ENCODE measurements around the gene ZNF865. TPM values are rescaled to one million over a fixed set of nuclear protein-coding genes. Genes with fewer than 3 reads are reported as not detected.
A peak's percentile ranks its signal among the peaks of the same experiment; 100 is the strongest.

Gene ZNF865
- total RNA-seq, 2 donors from 2014 or later, result 6.5 to 14.8 TPM

DNA sequence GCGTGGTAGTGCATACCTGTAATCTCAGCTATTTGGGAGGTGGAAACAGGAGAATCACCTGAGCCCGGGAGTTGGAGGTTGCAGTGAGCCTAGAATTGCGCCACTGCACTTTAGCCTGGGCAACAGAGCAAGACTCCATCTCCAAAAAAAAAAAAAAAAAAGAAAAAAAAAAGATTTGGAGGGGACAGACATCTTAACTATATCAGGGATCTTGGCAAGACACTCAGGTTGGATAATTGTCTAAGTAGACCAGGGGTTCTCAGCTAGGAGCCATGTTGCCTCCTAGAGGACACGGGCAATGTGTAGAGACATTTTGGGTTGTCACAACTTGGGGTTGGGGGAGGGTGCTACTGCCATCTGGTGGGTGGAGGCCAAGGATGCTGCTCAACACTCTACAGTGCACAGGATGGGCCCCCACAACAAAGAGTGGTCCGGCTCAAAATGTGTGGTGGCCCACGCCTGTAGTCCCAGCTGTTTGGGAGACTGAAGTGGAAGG, 33.5 kb downstream of the ZNF865 start:
- no peak for TF ChIP-seq POLR2A (IDR thresholded peaks at IDR 0.05)
- TF ChIP-seq, protein P1, sequence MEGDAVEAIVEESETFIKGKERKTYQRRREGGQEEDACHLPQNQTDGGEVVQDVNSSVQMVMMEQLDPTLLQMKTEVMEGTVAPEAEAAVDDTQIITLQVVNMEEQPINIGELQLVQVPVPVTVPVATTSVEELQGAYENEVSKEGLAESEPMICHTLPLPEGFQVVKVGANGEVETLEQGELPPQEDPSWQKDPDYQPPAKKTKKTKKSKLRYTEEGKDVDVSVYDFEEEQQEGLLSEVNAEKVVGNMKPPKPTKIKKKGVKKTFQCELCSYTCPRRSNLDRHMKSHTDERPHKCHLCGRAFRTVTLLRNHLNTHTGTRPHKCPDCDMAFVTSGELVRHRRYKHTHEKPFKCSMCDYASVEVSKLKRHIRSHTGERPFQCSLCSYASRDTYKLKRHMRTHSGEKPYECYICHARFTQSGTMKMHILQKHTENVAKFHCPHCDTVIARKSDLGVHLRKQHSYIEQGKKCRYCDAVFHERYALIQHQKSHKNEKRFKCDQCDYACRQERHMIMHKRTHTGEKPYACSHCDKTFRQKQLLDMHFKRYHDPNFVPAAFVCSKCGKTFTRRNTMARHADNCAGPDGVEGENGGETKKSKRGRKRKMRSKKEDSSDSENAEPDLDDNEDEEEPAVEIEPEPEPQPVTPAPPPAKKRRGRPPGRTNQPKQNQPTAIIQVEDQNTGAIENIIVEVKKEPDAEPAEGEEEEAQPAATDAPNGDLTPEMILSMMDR (IDR thresholded peaks at IDR 0.05), result peak in 4 of 7 experiments; percentile 14 to 39 (median 27)
- intact Hi-C loops (cut with DNase I), result no loop called here
- Histone ChIP-seq H3K4me1 (peaks cover 76% of the 10 kb centered on the region), H3K9me3 (no peaks in the 10 kb centered on the region), H3K4me3 (no peak overlapping the region), H3K36me3 (replicated peaks in 1 of 2; ENCODE audit: insufficient read depth in 1 of 2, low read depth in 2 of 2) (no peaks in the 10 kb centered on the region), H3K27ac (peak overlapping the region in 1 of 4 donors; percentile 27), H3K27me3 (no peaks in the 10 kb centered on the region)
- no peak for DNase-seq
- no peak for ATAC-seq
- WGBS, 2 donors, result 72 to 86% methylated on average over 6 of the region's 6 CpGs

DNA sequence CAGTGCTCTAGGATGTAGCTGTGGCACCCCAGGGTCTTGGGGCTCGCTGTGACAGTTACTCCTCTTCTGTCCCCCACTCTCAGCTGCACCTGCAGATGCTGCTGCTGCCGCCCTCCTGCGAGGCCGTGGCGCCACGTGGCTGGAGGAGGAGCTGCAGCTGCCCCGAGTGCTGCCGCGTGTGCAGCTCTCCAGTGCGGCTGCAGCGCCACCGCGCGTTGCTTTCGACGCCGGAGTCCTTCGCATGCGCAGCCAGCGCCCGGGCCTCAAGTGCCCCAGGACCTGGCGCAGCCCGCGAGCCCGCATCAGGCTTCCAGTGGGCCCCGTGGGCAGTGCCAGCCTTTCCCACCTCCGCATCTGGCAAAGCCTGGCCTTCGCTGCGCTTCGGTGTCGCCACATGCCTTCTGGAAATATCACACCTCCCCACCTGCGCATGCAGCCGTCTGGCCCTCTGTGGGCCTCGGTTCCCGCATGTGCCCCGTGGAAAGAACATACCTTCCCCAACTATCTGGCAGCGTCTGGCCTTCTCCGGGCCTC, 34.7 kb downstream of the ZNF865 start:
- WGBS, 2 donors, result 14 to 42% methylated on average over 2 to 37 of the region's 38 CpGs
- Histone ChIP-seq H3K4me1 (peaks cover 82% of the 10 kb centered on the region), H3K27ac (peak overlapping the region; percentile 79 to 94 (median 92)), H3K9me3 (no peaks in the 10 kb centered on the region), H3K27me3 (no peaks in the 10 kb centered on the region), H3K4me3 (no peak overlapping the region), H3K36me3 (replicated peaks in 1 of 2; ENCODE audit: insufficient read depth in 1 of 2, low read depth in 2 of 2) (no peaks in the 10 kb centered on the region)
- DNase-seq (peak; percentile 60 to 65 (median 64)), ATAC-seq (peak; percentile 13)
- TF ChIP-seq, protein P1 (IDR thresholded peaks at IDR 0.05), result peak in 6 of 7 experiments; percentile 13 to 49 (median 45)
- TF ChIP-seq POLR2A (IDR thresholded peaks at IDR 0.05), result peak in 1 of 3 donors; percentile 48
- intact Hi-C loops (cut with DNase I), result no loop called here

DNA sequence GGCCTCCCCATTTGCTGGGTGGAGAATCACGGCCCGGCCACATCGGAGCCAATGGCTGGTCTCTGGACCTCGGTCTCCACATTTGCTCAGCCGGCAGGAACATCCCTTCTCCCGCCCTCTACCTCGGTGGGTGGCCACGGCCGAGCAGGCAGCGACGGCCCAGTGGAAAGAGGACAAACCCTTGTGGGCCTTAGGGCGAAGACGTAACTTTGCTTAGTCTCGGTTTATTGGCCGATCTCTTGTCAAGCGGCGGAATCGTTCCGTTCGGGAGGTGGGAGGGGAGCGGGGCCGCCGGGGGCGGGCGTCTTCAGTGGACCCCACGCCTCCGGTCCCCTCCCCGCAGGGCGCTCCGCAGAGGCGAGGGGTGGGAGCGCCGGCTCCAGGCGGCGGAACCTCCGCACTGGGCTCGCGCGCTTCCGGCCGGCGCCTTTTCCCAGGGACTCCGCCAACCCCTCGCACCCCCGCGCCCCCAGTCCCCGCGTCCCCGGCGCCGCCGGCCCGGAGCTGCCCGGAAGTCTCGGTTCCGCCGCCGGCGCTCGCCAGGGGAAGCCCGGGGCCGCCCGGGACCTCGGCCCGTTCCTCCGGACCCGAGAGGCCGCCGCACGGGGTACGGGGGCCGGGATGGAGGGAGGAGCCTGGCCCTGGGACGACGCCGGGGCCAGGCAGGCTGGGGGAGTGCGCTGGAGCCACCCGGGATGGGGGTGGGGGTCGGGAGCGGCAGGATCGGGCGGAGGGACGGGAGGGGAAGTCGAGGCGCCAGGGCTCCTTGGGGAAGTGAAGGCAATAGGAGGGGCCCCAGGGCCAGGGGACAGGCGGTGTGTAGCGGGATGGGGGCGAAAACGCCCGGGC, 35.4 kb downstream of the ZNF865 start, which contains the start of gene ZNF580:
ZNF580 (plus strand) TSS at position 426 of the 849 bp plus-strand sequence. CDS start 1,507 bp downstream, outside the sequence.
- intact Hi-C loops (cut with DNase I), result no loop called here
- Histone ChIP-seq H3K4me1 (peaks cover 79% of the 10 kb centered on the region), H3K27me3 (no peaks in the 10 kb centered on the region), H3K4me3 (peak within 1 kb of the TSS; percentile 82 to 92), H3K9me3 (no peaks in the 10 kb centered on the region), H3K27ac (peak within 1 kb of the TSS; percentile 79 to 94 (median 92)), H3K36me3 (replicated peaks in 1 of 2; ENCODE audit: insufficient read depth in 1 of 2, low read depth in 2 of 2) (no peaks in the 10 kb centered on the region)
- ATAC-seq, result peak; percentile 67
- DNase-seq, result peak; percentile 53 to 69 (median 64)
- WGBS, 2 donors, result 0% methylated on average over 14 to 82 of the region's 89 CpGs
- TF ChIP-seq POLR2A (IDR thresholded peaks at IDR 0.05), result peak; percentile 10 to 41 (median 34)
- TF ChIP-seq, protein P1 (IDR thresholded peaks at IDR 0.05), result no peak

DNA sequence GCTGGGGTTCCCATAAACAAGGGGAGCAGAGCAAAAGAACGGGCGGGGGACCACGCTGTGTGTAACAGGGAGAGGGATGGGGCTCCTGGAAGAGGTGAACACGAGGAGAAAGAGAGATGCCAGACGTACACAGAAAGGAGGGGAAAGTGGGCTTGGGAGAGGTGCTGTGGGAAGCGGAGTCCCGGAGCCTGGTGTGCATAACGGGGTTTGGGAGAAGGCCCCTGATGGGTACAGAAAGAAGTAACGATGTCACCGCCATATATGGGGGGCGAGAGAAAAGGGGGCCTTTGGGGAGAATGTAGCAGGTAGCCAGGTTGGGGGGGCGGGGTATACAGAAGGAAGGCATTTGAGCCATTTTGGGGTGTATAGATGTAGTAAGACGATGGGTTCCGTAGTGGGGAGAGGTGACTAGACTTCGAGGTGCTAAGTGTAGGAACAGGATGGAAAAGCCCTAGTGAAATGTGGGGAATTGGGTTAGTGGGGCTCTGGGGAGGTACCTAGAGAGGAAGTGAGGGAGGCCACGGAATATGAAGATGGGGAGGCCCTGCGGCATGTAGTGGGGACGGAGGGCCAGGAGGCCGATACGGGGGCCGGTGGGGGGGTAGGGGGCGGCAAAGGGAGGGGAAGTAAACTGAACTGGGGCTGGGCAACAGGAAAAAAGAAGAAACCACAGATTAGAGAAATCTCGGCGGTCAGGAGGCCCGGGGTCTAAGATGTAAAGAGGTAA, 36.1 kb downstream of the ZNF865 start:
- Histone ChIP-seq H3K27ac (peak overlapping the region; percentile 79 to 94 (median 92)), H3K36me3 (replicated peaks in 1 of 2; ENCODE audit: insufficient read depth in 1 of 2, low read depth in 2 of 2) (no peaks in the 10 kb centered on the region), H3K4me1 (peaks cover 71% of the 10 kb centered on the region), H3K27me3 (no peaks in the 10 kb centered on the region), H3K9me3 (no peaks in the 10 kb centered on the region), H3K4me3 (peak overlapping the region; percentile 82 to 92)
- TF ChIP-seq, protein P1 (IDR thresholded peaks at IDR 0.05), result no peak
- TF ChIP-seq POLR2A (IDR thresholded peaks at IDR 0.05), result peak in 1 of 3 donors; percentile 2
- no peak for DNase-seq
- no peak for ATAC-seq
- intact Hi-C loops (cut with DNase I), result no loop called here
- 0 to 1% methylated on average over 25 of the region's 25 CpGs for WGBS, 2 donors

All from body of pancreas (tissue), 4 donors.